NB4 (cell line): ENCODE results near the gene MMEL1.

Experiments used
- CTCF ChIP-seq: IDR thresholded peaks from one replicate; pipeline ENCODE4 v1.5.1; 2012; ENCODE audit warnings: low read depth, low read length
- MAX ChIP-seq: IDR thresholded peaks from 2 replicates; pipeline ENCODE4 v1.6.1; 2011; ENCODE audit warnings: low read depth, low read length
- MYC ChIP-seq: IDR thresholded peaks from 2 replicates; pipeline ENCODE4 v1.6.1; 2011; ENCODE audit warnings: low read depth, low read length
- POLR2A ChIP-seq: IDR thresholded peaks from 2 replicates; pipeline ENCODE4 v1.6.1; 2011; ENCODE audit warnings: mild to moderate bottlenecking; ENCODE audit not compliant: insufficient read length; ENCODE audit errors: extremely low read depth

DNA sequence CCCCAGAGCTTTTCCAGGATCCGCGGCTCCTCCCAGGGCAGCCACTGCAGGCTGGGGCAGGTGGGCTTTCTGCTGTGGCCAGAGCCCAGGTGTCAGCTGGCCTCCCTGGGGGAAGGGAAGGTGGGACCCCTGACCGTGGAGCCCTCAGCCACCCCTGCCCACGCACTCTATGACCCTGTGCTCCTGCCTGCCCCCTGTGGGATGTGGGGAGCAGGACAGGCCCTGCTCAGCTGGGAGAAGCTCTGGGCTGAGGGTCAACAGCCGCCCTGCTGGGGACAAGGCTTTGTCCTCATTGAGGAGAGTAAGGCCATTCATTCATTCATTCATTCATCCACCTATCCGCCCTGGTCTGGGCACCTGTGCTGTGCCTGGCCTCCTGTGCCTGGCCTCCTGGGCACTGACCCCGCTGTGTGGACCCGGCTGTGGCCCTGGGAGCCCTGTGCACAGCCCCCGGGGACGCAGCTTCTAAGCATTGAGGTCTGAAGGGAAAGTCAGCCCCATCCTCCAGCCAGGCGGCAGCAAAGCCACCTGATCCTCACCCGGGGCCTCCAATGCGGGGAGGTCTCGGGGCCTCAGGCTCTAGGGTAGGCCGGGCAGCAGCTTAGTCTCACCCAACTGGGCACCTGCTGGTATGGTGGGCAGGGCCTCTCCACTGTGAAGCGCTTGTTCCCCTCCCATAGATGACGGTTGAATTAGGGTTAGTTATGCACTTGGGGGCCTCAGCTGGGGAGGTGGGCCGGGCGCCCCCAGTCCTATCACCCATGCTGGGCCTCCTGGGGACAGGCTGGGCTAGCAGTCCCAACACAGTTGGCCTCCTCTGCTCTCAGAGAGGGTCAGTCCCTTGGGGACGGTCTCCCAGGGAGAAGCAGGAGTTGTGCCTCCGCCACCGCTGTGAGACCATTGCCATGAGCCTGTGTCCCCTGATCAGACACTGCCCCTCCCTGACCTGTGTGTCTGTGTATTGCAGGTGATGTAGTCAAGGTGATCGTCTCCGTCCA, 70.6 kb downstream of the MMEL1 start:
- TF ChIP-seq CTCF (peak; percentile 45), MYC (no peak), POLR2A (no peak), MAX (no peak)
